ENCODE data around the gene MDGA2.

Gene MDGA2

DNA sequence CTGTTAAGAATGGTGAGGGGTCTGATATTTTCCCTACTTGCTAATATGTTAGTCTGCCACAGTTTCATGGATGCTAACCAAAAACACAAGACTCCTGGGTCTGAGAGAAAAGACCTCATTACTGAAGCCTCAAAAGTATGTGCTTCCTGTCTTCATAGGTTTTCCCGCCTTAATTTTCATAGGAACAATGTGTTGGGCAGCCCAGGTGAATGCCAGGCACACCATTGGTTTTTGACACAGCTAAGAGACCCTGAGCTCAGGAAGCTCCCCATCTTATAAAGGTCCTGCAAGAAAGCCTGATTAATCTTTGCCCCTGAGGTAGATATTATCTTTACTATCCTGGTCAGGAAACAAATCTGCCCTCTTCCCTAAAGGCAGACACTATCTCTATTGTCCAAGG, 464.1 kb downstream of the MDGA2 start:
- WGBS, 2 donors (ENCODE audit: extremely low coverage in 2 of 2, insufficient read length in 2 of 2, insufficient replicate concordance in 1 of 2): no CpG with 5 or more reads among the region's 1 CpG

DNA sequence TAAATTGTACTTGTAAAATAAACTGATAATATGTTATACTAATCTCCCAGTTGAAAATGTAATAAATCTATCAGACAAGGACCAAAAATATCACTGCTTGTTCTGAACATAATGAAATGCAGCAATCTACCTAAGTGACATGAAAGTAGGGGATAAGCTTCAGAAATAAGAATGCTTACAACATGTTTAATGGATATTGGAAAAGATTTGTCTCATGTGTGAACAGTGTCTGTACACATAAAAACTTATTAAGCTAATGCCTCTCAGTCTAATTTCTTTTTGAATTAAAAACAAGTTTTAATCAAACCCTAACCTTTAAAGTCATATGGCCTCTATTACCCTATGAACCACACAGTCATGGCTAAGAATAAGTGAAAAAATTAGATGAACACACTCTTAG, 465.3 kb downstream of the MDGA2 start:
- Histone ChIP-seq H2AFZ (ENCODE audit: low read length) (no peak overlapping the region), H3K18ac (ENCODE audit: low read length) (no peak overlapping the region), H3K14ac (ENCODE audit: low read length) (no peak overlapping the region), H3K23ac (ENCODE audit: low read depth, low read length, poor library complexity) (no peak overlapping the region), H3K27ac (replicated peaks; ENCODE audit: low read length) (no peak overlapping the region), H3K9ac (ENCODE audit: low read depth, low read length, poor library complexity) (no peak overlapping the region), H3K4me2 (ENCODE audit: insufficient read depth, low read length, poor library complexity, severe bottlenecking) (no peak overlapping the region), H2BK5ac (ENCODE audit: low read length) (no peak overlapping the region), H3K4me1 (ENCODE audit: control insufficient read depth in 2 of 2, insufficient read depth in 1 of 2, low read depth in 1 of 2, low read length in 2 of 2) (peaks cover 2 to 9% of the 10 kb centered on the region in 2 donors), H3K36me3 (replicated peaks in 1 of 2; ENCODE audit: control insufficient read depth in 2 of 2, insufficient read depth in 2 of 2, low read length in 2 of 2) (no peaks in the 10 kb centered on the region), H2AK5ac (ENCODE audit: low read depth, low read length) (no peak overlapping the region), H3K9me3 (replicated peaks in 1 of 2; ENCODE audit: control insufficient read depth in 2 of 2, insufficient read depth in 1 of 2, low read depth in 1 of 2, low read length in 2 of 2) (peaks cover 0 to 3% of the 10 kb centered on the region in 2 donors), H4K8ac (ENCODE audit: low read depth, low read length) (no peak overlapping the region), H3K79me1 (ENCODE audit: low read depth, low read length) (no peaks in the 10 kb centered on the region), H4K91ac (ENCODE audit: low read depth, low read length, poor library complexity) (no peak overlapping the region), H2BK15ac (ENCODE audit: low read length) (no peak overlapping the region), H3K4ac (ENCODE audit: low read length) (no peak overlapping the region), H2BK120ac (ENCODE audit: low read depth, low read length) (no peak overlapping the region), H2BK12ac (ENCODE audit: low read length) (no peak overlapping the region), H3K4me3 (ENCODE audit: low read length in 2 of 2) (no peak overlapping the region), H3K27me3 (ENCODE audit: control insufficient read depth in 3 of 3, insufficient read depth in 3 of 3, low read depth in 1 of 3, low read length in 3 of 3) (no peaks in the 10 kb centered on the region)
- DNase-seq (ENCODE audit: low spot score): no peak

More for the DNA sequence above, 464.1 kb downstream of the MDGA2 start:
- no peak overlapping the region for H2AFZ ChIP-seq (ENCODE audit: low read length)
- no peak for DNase-seq (ENCODE audit: low spot score)
- H2BK12ac ChIP-seq (ENCODE audit: low read length): no peak overlapping the region
- no peak overlapping the region for H3K4ac ChIP-seq (ENCODE audit: low read length)
- no peak overlapping the region for H3K23ac ChIP-seq (ENCODE audit: low read depth, low read length, poor library complexity)
- no peak overlapping the region for H3K9ac ChIP-seq (ENCODE audit: low read depth, low read length, poor library complexity)
- no peaks in the 10 kb centered on the region for H3K79me1 ChIP-seq (ENCODE audit: low read depth, low read length)
- no peaks in the 10 kb centered on the region for H3K36me3 ChIP-seq (replicated peaks in 1 of 2; ENCODE audit: control insufficient read depth in 2 of 2, insufficient read depth in 2 of 2, low read length in 2 of 2)
- H3K14ac ChIP-seq (ENCODE audit: low read length): no peak overlapping the region
- H2BK5ac ChIP-seq (ENCODE audit: low read length): no peak overlapping the region
- no peak overlapping the region for H3K4me3 ChIP-seq (ENCODE audit: low read length in 2 of 2)
- no peaks in the 10 kb centered on the region for H3K27me3 ChIP-seq (ENCODE audit: control insufficient read depth in 3 of 3, insufficient read depth in 3 of 3, low read depth in 1 of 3, low read length in 3 of 3)
- no peak overlapping the region for H4K91ac ChIP-seq (ENCODE audit: low read depth, low read length, poor library complexity)
- H3K4me1 ChIP-seq (ENCODE audit: control insufficient read depth in 2 of 2, insufficient read depth in 1 of 2, low read depth in 1 of 2, low read length in 2 of 2): peaks cover 2 to 9% of the 10 kb centered on the region in 2 donors
- H3K9me3 ChIP-seq (replicated peaks in 1 of 2; ENCODE audit: control insufficient read depth in 2 of 2, insufficient read depth in 1 of 2, low read depth in 1 of 2, low read length in 2 of 2): peaks cover 0 to 3% of the 10 kb centered on the region in 2 donors
- no peak overlapping the region for H3K4me2 ChIP-seq (ENCODE audit: insufficient read depth, low read length, poor library complexity, severe bottlenecking)
- H4K8ac ChIP-seq (ENCODE audit: low read depth, low read length): no peak overlapping the region
- H2BK15ac ChIP-seq (ENCODE audit: low read length): no peak overlapping the region
- no peak overlapping the region for H2AK5ac ChIP-seq (ENCODE audit: low read depth, low read length)
- no peak overlapping the region for H3K27ac ChIP-seq (replicated peaks; ENCODE audit: low read length)
- H2BK120ac ChIP-seq (ENCODE audit: low read depth, low read length): no peak overlapping the region
- no peak overlapping the region for H3K18ac ChIP-seq (ENCODE audit: low read length)

DNA sequence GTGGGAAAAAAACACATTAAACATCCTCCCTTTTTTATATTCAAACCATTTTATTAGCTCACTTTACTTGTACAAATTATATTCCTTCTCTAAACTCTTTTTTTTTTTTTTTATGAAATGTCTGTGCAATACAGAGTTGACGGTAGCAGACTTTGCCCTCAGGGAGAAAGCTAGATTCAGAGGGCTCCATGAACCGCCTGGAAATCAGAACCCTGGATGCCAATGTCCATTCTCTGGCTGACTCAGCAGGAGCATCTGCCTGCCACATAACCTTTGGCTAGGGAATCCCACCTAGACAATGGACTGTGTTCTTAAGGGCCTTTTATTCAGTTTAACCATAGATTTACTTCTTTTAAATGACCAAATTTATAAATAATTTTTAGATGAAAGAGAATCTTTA, 467.0 kb downstream of the MDGA2 start:
- H2AFZ ChIP-seq (ENCODE audit: low read length): no peak overlapping the region
- H2BK5ac ChIP-seq (ENCODE audit: low read length): no peak overlapping the region
- no peak overlapping the region for H4K91ac ChIP-seq (ENCODE audit: low read depth, low read length, poor library complexity)
- no peak overlapping the region for H2BK12ac ChIP-seq (ENCODE audit: low read length)
- no peak overlapping the region for H2BK120ac ChIP-seq (ENCODE audit: low read depth, low read length)
- no peaks in the 10 kb centered on the region for H3K36me3 ChIP-seq (replicated peaks in 1 of 2; ENCODE audit: control insufficient read depth in 2 of 2, insufficient read depth in 2 of 2, low read length in 2 of 2)
- no peak overlapping the region for H3K23ac ChIP-seq (ENCODE audit: low read depth, low read length, poor library complexity)
- DNase-seq (ENCODE audit: low spot score): peak; percentile 17
- H3K27me3 ChIP-seq (ENCODE audit: control insufficient read depth in 3 of 3, insufficient read depth in 3 of 3, low read depth in 1 of 3, low read length in 3 of 3): no peaks in the 10 kb centered on the region
- no peak overlapping the region for H3K4me3 ChIP-seq (ENCODE audit: low read length in 2 of 2)
- H3K4me2 ChIP-seq (ENCODE audit: insufficient read depth, low read length, poor library complexity, severe bottlenecking): no peak overlapping the region
- H2BK15ac ChIP-seq (ENCODE audit: low read length): no peak overlapping the region
- H3K14ac ChIP-seq (ENCODE audit: low read length): no peak overlapping the region
- peaks cover 2 to 9% of the 10 kb centered on the region in 2 donors for H3K4me1 ChIP-seq (ENCODE audit: control insufficient read depth in 2 of 2, insufficient read depth in 1 of 2, low read depth in 1 of 2, low read length in 2 of 2)
- H3K4ac ChIP-seq (ENCODE audit: low read length): no peak overlapping the region
- no peak overlapping the region for H3K9ac ChIP-seq (ENCODE audit: low read depth, low read length, poor library complexity)
- H3K27ac ChIP-seq (replicated peaks; ENCODE audit: low read length): no peak overlapping the region
- H3K9me3 ChIP-seq (replicated peaks in 1 of 2; ENCODE audit: control insufficient read depth in 2 of 2, insufficient read depth in 1 of 2, low read depth in 1 of 2, low read length in 2 of 2): no peaks in the 10 kb centered on the region
- no peak overlapping the region for H3K18ac ChIP-seq (ENCODE audit: low read length)
- H3K79me1 ChIP-seq (ENCODE audit: low read depth, low read length): no peaks in the 10 kb centered on the region
- no peak overlapping the region for H2AK5ac ChIP-seq (ENCODE audit: low read depth, low read length)
- no peak overlapping the region for H4K8ac ChIP-seq (ENCODE audit: low read depth, low read length)
- no CpG with 5 or more reads among the region's 2 CpGs for WGBS, 2 donors (ENCODE audit: extremely low coverage in 2 of 2, insufficient read length in 2 of 2, insufficient replicate concordance in 1 of 2)

DNA sequence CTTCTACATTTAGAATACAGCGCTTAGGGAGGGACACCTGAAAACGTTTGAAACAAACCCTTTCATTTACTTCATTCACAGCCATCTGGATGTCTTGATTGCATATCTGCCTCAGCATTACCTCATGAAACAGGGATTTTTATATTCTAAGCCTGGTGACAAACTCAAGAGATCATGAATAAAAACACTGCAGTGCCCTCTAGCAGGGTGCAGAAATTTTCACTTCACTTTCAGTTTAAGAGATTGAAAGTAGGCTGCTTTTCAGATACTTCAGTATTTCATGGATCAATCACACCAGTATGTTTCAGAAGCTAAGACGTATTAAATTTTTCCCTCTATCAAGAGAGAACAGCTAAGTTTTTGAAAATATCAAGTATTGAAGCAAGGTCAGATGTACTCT, 467.8 kb downstream of the MDGA2 start:
- WGBS, 2 donors (ENCODE audit: extremely low coverage in 2 of 2, insufficient read length in 2 of 2, insufficient replicate concordance in 1 of 2): no CpG with 5 or more reads among the region's 3 CpGs
- no peak overlapping the region for H3K14ac ChIP-seq (ENCODE audit: low read length)
- no peak overlapping the region for H2AK5ac ChIP-seq (ENCODE audit: low read depth, low read length)
- no peak overlapping the region for H2BK12ac ChIP-seq (ENCODE audit: low read length)
- no peak overlapping the region for H3K18ac ChIP-seq (ENCODE audit: low read length)
- no peak for DNase-seq (ENCODE audit: low spot score)
- H2BK15ac ChIP-seq (ENCODE audit: low read length): no peak overlapping the region
- no peak overlapping the region for H2BK120ac ChIP-seq (ENCODE audit: low read depth, low read length)
- no peak overlapping the region for H2AFZ ChIP-seq (ENCODE audit: low read length)
- no peak overlapping the region for H3K4me2 ChIP-seq (ENCODE audit: insufficient read depth, low read length, poor library complexity, severe bottlenecking)
- H3K9ac ChIP-seq (ENCODE audit: low read depth, low read length, poor library complexity): no peak overlapping the region
- no peak overlapping the region for H2BK5ac ChIP-seq (ENCODE audit: low read length)
- H3K27me3 ChIP-seq (ENCODE audit: control insufficient read depth in 3 of 3, insufficient read depth in 3 of 3, low read depth in 1 of 3, low read length in 3 of 3): no peaks in the 10 kb centered on the region
- H3K9me3 ChIP-seq (replicated peaks in 1 of 2; ENCODE audit: control insufficient read depth in 2 of 2, insufficient read depth in 1 of 2, low read depth in 1 of 2, low read length in 2 of 2): no peaks in the 10 kb centered on the region
- peaks cover 2 to 9% of the 10 kb centered on the region in 2 donors for H3K4me1 ChIP-seq (ENCODE audit: control insufficient read depth in 2 of 2, insufficient read depth in 1 of 2, low read depth in 1 of 2, low read length in 2 of 2)
- no peak overlapping the region for H4K8ac ChIP-seq (ENCODE audit: low read depth, low read length)
- H3K23ac ChIP-seq (ENCODE audit: low read depth, low read length, poor library complexity): no peak overlapping the region
- H3K4ac ChIP-seq (ENCODE audit: low read length): no peak overlapping the region
- H4K91ac ChIP-seq (ENCODE audit: low read depth, low read length, poor library complexity): no peak overlapping the region
- H3K36me3 ChIP-seq (replicated peaks in 1 of 2; ENCODE audit: control insufficient read depth in 2 of 2, insufficient read depth in 2 of 2, low read length in 2 of 2): no peaks in the 10 kb centered on the region
- H3K27ac ChIP-seq (replicated peaks; ENCODE audit: low read length): no peak overlapping the region
- H3K4me3 ChIP-seq (ENCODE audit: low read length in 2 of 2): no peak overlapping the region
- H3K79me1 ChIP-seq (ENCODE audit: low read depth, low read length): no peaks in the 10 kb centered on the region

Data from neuronal stem cell (in vitro differentiated cells).